Esophagus squamous epithelium (tissue), 5 donors: ENCODE data around the gene XCL1. TPM values are rescaled to one million over a fixed set of nuclear protein-coding genes. Genes with fewer than 3 reads are reported as not detected.

Source experiments
- DNase-seq: peaks from one replicate; lab custom pipeline; 2025; lab: John Stamatoyannopoulos, UW
- H3K27ac ChIP-seq, 4 donors: fragments of 200-600 bp; sonication (generic); one replicate each; pipeline ENCODE4 v1.5.1; 2016 to 2019; ENCODE audit warnings: mild to moderate bottlenecking in 1 of 4
- H3K27me3 ChIP-seq, 4 donors: fragments of 200-600 bp; sonication (generic); 1 replicate in 3 of 4; 2 replicates in 1 of 4; pipeline versions ENCODE4 v1.5.1 to v1.6.0; 2017 to 2021; ENCODE audit warnings: antibody characterized with exemption in 1 of 4
- H3K36me3 ChIP-seq, 3 donors: fragments of 200-600 bp; sonication (generic); one replicate each; pipeline ENCODE4 v1.5.1; 2016 to 2019
- H3K4me1 ChIP-seq, 3 donors: fragments of 200-600 bp; sonication (generic); one replicate each; pipeline ENCODE4 v1.5.1; 2017 to 2019
- H3K4me3 ChIP-seq, 4 donors: fragments of 200-600 bp; sonication (generic); 1 replicate in 3 of 4; 2 replicates in 1 of 4; pipeline ENCODE4 v1.5.1; 2016 to 2019; ENCODE audit warnings: mild to moderate bottlenecking in 2 of 4, moderate library complexity in 1 of 4
- H3K9me3 ChIP-seq, 3 donors: fragments of 200-600 bp; sonication (generic); one replicate each; pipeline ENCODE4 v1.5.1; 2016 to 2019
- POLR2A ChIP-seq, 4 donors: fragments of 450-650 bp; IDR thresholded peaks; one replicate each; pipeline ENCODE4 v1.6.1; 2017; ENCODE audit warnings: antibody characterized with exemption in 4 of 4, mild to moderate bottlenecking in 4 of 4, moderate library complexity in 3 of 4
- WGBS, 2 donors: methylation state at CpG; one replicate each; pipeline ENCODE4 v1.1.5; 2018; 5-methylcytosine and 5-hydroxymethylcytosine counted together
- intact Hi-C: fragments of 100-400 bp; cut with DNase I; formaldehyde crosslinking; loops from one replicate; pipeline ENCODE4 v1.15.0; 2022
- total RNA-seq, 4 donors: library from RNA; depleted of rRNA; stranded (reverse); fragments of >200 nt; gene quantifications; one replicate each; pipeline ENCODE4 v1.1.0, GENCODE V29; 2016
- TF ChIP-seq, protein P1 (sequence below), 6 experiments: fragments of 450-650 bp in 4 of 6; fragments of 200-600 bp in 2 of 6; sonication (generic) in 2 of 6; IDR thresholded peaks; one replicate each; pipeline ENCODE4 v1.5.1; 2016 to 2019; ENCODE audit warnings: antibody characterized with exemption in 6 of 6, mild to moderate bottlenecking in 4 of 6, moderate library complexity in 4 of 6
- donor health status: DM: yes; HTN: yes; CAD: no.

XCL1 gene
- total RNA-seq, 4 donors from 2014 or later = 0.76 TPM; not detected in 3

DNA sequence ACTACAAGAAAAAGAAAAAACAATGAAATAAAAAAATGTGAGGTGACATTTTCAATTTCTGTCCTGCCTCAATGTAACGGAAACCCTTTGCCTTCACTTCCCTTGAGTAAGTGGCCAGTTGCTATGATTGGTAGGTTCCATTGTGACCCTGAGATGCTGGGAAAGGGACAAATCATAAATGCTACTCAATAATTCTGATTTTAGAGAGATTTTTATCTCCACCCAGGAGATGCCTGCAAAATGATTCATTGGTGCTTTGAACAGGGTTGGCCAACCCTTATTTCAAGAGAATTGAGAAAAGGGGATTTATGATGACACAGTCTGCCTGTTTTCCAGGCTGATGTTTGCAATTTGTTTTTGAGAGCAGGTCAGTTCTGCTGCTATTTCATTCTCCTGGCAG lies 22.5 kb downstream of the XCL1 start:
- DNase-seq = no peak
- no peak for TF ChIP-seq POLR2A (IDR thresholded peaks at IDR 0.05)
- TF ChIP-seq, protein P1, sequence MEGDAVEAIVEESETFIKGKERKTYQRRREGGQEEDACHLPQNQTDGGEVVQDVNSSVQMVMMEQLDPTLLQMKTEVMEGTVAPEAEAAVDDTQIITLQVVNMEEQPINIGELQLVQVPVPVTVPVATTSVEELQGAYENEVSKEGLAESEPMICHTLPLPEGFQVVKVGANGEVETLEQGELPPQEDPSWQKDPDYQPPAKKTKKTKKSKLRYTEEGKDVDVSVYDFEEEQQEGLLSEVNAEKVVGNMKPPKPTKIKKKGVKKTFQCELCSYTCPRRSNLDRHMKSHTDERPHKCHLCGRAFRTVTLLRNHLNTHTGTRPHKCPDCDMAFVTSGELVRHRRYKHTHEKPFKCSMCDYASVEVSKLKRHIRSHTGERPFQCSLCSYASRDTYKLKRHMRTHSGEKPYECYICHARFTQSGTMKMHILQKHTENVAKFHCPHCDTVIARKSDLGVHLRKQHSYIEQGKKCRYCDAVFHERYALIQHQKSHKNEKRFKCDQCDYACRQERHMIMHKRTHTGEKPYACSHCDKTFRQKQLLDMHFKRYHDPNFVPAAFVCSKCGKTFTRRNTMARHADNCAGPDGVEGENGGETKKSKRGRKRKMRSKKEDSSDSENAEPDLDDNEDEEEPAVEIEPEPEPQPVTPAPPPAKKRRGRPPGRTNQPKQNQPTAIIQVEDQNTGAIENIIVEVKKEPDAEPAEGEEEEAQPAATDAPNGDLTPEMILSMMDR (IDR thresholded peaks at IDR 0.05) = no peak
- WGBS, 2 donors = 79 to 82% methylated on average over 1 of the region's 1 CpG

DNA sequence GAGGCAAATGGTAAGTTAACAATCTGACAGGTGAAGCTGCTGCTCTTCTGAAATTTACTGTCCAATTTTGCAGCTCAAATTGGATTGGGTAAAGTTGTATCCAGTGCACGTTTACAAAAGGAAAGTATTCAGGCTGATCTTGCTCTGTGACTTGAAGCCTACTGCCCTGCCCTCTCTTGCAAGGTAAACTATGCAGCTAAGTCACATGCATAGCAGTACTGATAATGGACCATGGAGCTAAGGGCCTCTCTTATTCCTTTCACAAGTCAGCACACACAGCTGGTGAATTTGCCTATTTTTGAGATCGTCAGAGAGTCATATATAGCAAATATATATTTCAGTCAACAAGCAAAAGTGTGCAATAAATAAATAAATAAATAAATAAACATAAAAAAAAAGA lies 23.2 kb downstream of the XCL1 start:
- Histone ChIP-seq H3K4me1 (no peaks in the 10 kb centered on the region), H3K27ac (no peak overlapping the region), H3K9me3 (no peaks in the 10 kb centered on the region), H3K36me3 (no peaks in the 10 kb centered on the region), H3K4me3 (no peak overlapping the region), H3K27me3 (no peaks in the 10 kb centered on the region)
- no peak for DNase-seq
- WGBS, 2 donors = 52 to 63% methylated on average over 2 of the region's 2 CpGs
- TF ChIP-seq, protein P1 (IDR thresholded peaks at IDR 0.05) = no peak
- no peak for TF ChIP-seq POLR2A (IDR thresholded peaks at IDR 0.05)
- intact Hi-C loops = loop anchor here (10.0 kb wide), 1 partner anchor 745 kb away; no protein-coding TSS in a partner anchor

More for the DNA sequence above, 22.5 kb downstream of the XCL1 start:
- no peaks in the 10 kb centered on the region for H3K9me3 ChIP-seq
- H3K4me1 ChIP-seq = no peaks in the 10 kb centered on the region
- no peaks in the 10 kb centered on the region for H3K36me3 ChIP-seq
- H3K27ac ChIP-seq = no peak overlapping the region
- intact Hi-C loops = no loop called here
- H3K4me3 ChIP-seq = no peak overlapping the region
- H3K27me3 ChIP-seq = peaks cover 0 to 2% (median 0%) of the 10 kb centered on the region in 4 donors

DNA sequence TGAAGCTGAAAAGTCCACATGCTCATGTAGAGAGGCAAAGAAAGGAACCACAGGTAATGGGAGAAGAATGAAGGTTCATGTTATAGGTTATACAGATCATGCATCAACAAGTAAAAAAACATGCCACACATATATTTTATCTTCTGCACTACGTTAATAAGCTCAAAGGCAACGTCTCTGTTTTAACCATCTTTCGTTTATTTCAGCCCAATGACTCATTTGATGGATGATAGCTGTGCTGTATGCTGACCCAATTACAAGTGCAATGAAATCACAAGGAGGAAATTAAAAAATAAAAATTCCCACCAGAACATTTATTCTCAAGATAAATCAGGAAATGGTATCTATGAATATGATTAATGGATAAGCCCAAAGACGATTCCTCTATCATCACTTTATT lies 24.6 kb downstream of the XCL1 start:
- Histone ChIP-seq H3K27me3 (no peaks in the 10 kb centered on the region), H3K36me3 (no peaks in the 10 kb centered on the region), H3K27ac (no peak overlapping the region), H3K9me3 (no peaks in the 10 kb centered on the region), H3K4me1 (no peaks in the 10 kb centered on the region), H3K4me3 (no peak overlapping the region)
- TF ChIP-seq POLR2A (IDR thresholded peaks at IDR 0.05) = no peak
- TF ChIP-seq, protein P1 (IDR thresholded peaks at IDR 0.05) = no peak
- no peak for DNase-seq
- 37 to 40% methylated on average over 4 of the region's 4 CpGs for WGBS, 2 donors
- intact Hi-C loops = loop anchor here (10.0 kb wide), 1 partner anchor 744 kb away; no protein-coding TSS in a partner anchor

DNA sequence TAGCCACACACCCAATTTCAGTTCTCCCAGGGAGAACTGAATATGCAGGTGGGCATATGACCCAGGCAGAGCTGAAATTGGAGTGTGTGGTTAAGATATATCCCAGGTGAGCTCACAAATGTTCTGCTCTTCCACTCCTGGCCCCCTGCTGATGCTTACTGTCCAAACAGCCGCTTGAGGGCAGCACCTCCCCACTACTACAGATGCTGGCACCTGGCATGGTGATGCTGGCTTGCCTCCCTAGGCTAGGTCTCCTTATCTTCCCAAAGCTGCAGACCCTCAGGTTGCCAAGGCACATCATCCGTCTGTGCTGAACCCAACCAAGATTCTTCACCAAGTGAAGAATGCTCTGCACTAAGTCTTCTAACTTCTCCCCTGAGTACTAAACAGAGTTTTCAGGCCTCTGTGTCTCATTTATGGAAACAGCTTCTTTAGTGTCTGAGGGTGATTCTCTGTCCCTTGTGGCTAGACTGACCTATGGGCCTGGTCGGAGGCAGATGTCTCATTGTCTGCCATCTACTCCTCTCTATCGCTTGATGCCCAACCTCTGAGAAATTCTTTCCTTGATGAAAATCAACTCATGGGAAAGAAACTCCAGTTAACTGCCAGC lies 27.2 kb downstream of the XCL1 start:
- intact Hi-C loops = loop anchor here (10.0 kb wide), 1 partner anchor 741 kb away; no protein-coding TSS in a partner anchor

DNA sequence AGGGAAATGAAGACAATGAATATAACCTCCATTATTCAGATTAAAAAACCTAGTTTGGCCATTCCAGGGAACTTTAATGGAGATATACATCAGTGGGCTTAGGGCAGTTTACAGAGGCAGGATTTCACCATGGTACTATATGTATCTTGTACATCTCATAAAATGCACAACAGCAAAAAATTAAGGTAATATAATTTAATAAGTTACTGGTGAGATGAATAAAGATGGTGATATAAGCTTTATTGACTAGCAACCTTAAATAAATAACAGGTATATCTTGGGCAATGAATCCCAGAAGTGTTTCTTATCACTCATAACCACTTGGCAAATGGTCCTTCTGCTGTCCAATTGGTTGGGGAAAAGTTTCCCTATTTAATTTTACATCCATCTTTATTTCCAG lies 29.0 kb downstream of the XCL1 start:
- Histone ChIP-seq H3K27me3 (no peaks in the 10 kb centered on the region), H3K9me3 (no peaks in the 10 kb centered on the region), H3K4me3 (no peak overlapping the region), H3K36me3 (no peaks in the 10 kb centered on the region), H3K4me1 (peaks cover 0 to 12% (median 0%) of the 10 kb centered on the region in 3 donors), H3K27ac (no peak overlapping the region)
- TF ChIP-seq POLR2A (IDR thresholded peaks at IDR 0.05) = no peak
- TF ChIP-seq, protein P1 (IDR thresholded peaks at IDR 0.05) = no peak
- intact Hi-C loops = loop anchor here (10.0 kb wide), 1 partner anchor 739 kb away; no protein-coding TSS in a partner anchor
- no peak for DNase-seq

More for the DNA sequence above, 27.2 kb downstream of the XCL1 start:
- Histone ChIP-seq H3K36me3 (no peaks in the 10 kb centered on the region), H3K27ac (no peak overlapping the region), H3K4me1 (no peaks in the 10 kb centered on the region), H3K27me3 (no peaks in the 10 kb centered on the region), H3K9me3 (no peaks in the 10 kb centered on the region), H3K4me3 (no peak overlapping the region)
- TF ChIP-seq, protein P1 (IDR thresholded peaks at IDR 0.05) = peak; percentile 54 to 86 (median 78)
- no peak for TF ChIP-seq POLR2A (IDR thresholded peaks at IDR 0.05)
- DNase-seq = no peak
- WGBS, 2 donors = 39 to 44% methylated on average over 4 of the region's 4 CpGs
